Dermis microvascular lymphatic vessel endothelial cell (primary cell): ENCODE data around the gene SLC22A24. TPM values are rescaled to one million over a fixed set of nuclear protein-coding genes. Genes with fewer than 3 reads are reported as not detected.
"Not testable (repeated sequence)": the region's sequence is repeated elsewhere in the genome, so short reads cannot be mapped to it uniquely, and the experiment has no call there.

Source experiments
- DNase-seq, 2 donors: peaks; one replicate each; pipeline versions ENCODE4 v3.0.0 to v3.0.0-alpha.2; 2010; ENCODE audit warnings: low read depth in 2 of 2
- total RNA-seq: library from RNA; depleted of rRNA; stranded (reverse); fragments of >200 nt; gene quantifications from 2 replicates; pipeline ENCODE4 v1.2.1, GENCODE V29; 2014

SLC22A24 gene
- not detected in 2 replicates for total RNA-seq

GRCh38 chr11:63144121-63144520, at the start of gene SLC22A24:
Gene SLC22A24 (minus strand): TSS chr11:63144221. CDS start chr11:63143779, 442 bp downstream.
- DNase-seq: no peak

GRCh38 chr11:63180536-63180935, 36.5 kb upstream of the SLC22A24 start:
- no peak for DNase-seq

- DNase-seq: no peak
These were observed 35.5 kb upstream of the SLC22A24 start for GRCh38 chr11:63179432-63180041.

- no peak for DNase-seq
These were observed 33.9 kb upstream of the SLC22A24 start for GRCh38 chr11:63177872-63178271.

- peak in 1 of 2 donors; percentile 47 for DNase-seq
These were observed 21.8 kb upstream of the SLC22A24 start for GRCh38 chr11:63165706-63166310.

GRCh38 chr11:63155794-63156193, 11.8 kb upstream of the SLC22A24 start:
- DNase-seq: no peak

GRCh38 chr11:63146581-63146980, 2.6 kb upstream of the SLC22A24 start:
- DNase-seq: peak in 1 of 2 donors; percentile 43

- DNase-seq: no peak
These were observed 1.6 kb downstream of the SLC22A24 start for GRCh38 chr11:63142459-63142858.

- no peak for DNase-seq
These were observed 10.8 kb downstream of the SLC22A24 start for GRCh38 chr11:63132985-63133775.

- DNase-seq: no peak
These were observed 44.5 kb downstream of the SLC22A24 start for GRCh38 chr11:63099555-63099954.

GRCh38 chr11:63080682-63081081, 63.3 kb downstream of the SLC22A24 start:
- DNase-seq: no peak

GRCh38 chr11:63046203-63046602, 97.8 kb downstream of the SLC22A24 start:
- not testable (repeated sequence) for DNase-seq

- DNase-seq: no peak
These were observed 101.4 kb downstream of the SLC22A24 start for GRCh38 chr11:63042596-63042995.

GRCh38 chr11:63032457-63032856, 111.6 kb downstream of the SLC22A24 start:
- DNase-seq: no peak

Other genes with a start within 250 kb of the SLC22A24 start
- gene CHRM1, start 222.9 kb downstream of the SLC22A24 start, total RNA-seq: not detected in 2 replicates
- gene SLC22A6, start 159.3 kb downstream of the SLC22A24 start, total RNA-seq: not detected in 2 replicates
- not detected in 2 replicates for gene SLC22A8, start 128.4 kb downstream of the SLC22A24 start, total RNA-seq
- not detected in 2 replicates for gene SLC22A25, start 99.4 kb upstream of the SLC22A24 start, total RNA-seq
- gene SLC22A9, start 225.6 kb upstream of the SLC22A24 start, total RNA-seq: not detected in 2 replicates